ENCODE results near the gene MRPS34.

MRPS34 gene

DNA sequence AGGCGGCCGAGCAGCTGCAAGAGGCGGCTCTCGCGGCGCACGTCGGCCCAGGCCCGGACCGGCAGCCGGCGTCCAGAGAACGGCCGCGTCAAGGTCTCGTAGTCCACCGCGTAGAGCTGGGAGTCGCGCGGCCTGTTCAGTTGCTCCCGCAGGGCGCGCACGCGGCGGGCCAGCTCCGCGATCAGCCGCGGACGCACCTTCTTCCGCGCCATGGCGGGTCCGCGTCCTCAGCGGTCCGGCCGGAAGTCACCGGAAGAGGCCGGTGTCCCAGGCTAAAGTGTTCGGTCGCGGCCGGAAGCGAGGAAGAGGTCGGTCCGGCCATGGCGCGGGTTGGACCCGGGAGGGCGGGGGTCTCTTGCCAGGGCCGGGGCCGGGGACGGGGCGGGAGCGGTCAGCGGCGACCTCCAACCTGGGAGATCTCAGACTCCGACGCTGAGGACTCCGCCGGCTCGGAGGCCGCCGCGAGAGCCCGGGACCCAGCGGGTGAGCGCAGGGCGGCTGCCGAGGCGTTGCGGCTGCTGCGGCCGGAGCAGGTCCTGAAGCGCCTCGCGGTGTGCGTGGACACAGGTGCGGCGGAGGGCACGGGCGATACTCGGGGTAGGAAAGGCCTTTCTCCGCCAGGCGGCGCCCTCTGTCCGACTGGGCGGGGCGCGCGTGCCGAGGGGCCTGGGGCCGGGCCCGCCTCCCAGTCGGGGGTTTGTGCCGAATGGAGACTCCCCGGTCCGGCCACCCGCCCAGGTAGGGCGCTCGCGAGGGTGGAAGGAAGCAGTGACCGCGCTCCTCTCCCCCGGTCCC lies at the start of gene MRPS34:
MRPS34 (minus strand) TSS at position 227 of the 795 bp plus-strand sequence; CDS start at position 212, 15 bp downstream.
- H3K27me3 ChIP-seq (ENCODE audit: low read depth, low read length) = no peaks in the 10 kb centered on the region
- H3K36me3 ChIP-seq (ENCODE audit: control insufficient read depth in 1 of 2, insufficient read depth in 2 of 2, low read length in 2 of 2) = peaks cover 0 to 46% of the 10 kb centered on the region in 2 donors
- H3K9me3 ChIP-seq (ENCODE audit: control insufficient read depth in 1 of 2, low read length in 2 of 2) = no peaks in the 10 kb centered on the region
- peak within 1 kb of the TSS; percentile 23 for H3K27ac ChIP-seq (ENCODE audit: low read length)
- H3K4me1 ChIP-seq (ENCODE audit: control insufficient read depth in 1 of 2, insufficient read depth in 2 of 2, low read length in 2 of 2) = peaks cover 2 to 46% of the 10 kb centered on the region in 2 donors
- H3K4me3 ChIP-seq (ENCODE audit: low read depth in 1 of 2, low read length in 2 of 2) = peak within 1 kb of the TSS; percentile 74 to 99

DNA sequence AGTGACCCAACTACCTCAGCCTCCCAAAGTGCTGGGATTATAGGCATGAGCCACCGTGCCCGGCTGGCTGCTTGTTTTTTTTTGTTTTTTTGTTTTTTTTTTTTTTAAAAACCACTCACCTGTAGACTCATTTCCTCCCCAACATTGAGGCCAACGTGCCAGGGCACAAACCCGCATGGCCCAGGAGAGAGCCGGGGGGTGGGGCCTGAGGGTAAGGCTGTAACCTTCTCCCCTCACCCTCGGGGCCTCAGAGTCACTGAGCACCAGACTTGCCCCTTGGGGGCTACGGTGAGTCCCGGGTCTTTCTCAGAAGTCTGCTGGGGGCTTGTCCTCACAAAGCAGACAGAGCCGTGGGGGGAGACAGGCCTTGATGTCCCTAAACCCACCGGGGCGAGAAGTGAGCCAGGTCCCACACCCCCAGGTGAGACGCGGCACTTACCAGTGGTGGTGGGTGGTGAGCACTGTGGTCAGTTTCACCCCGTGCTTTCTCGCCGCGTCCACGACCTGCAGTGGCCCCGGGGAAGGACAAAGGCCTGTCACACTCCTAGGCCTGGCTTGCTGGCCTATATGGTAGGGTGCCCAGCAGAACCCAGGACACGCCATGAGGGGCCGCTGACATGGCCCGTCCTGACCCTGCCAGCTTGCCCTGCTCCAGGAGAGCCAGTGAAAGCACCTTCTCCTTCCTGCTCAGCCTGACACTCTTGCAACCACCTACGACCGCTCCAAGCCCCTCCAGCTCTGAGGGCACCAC lies 49.1 kb upstream of the MRPS34 start:
- Histone ChIP-seq H3K4me1 (ENCODE audit: control insufficient read depth in 1 of 2, insufficient read depth in 2 of 2, low read length in 2 of 2) (peaks cover 3 to 23% of the 10 kb centered on the region in 2 donors), H3K36me3 (ENCODE audit: control insufficient read depth in 1 of 2, insufficient read depth in 2 of 2, low read length in 2 of 2) (peaks cover 4 to 55% of the 10 kb centered on the region in 2 donors), H3K27me3 (ENCODE audit: low read depth, low read length) (no peaks in the 10 kb centered on the region), H3K27ac (ENCODE audit: low read length) (no peak overlapping the region), H3K9me3 (ENCODE audit: control insufficient read depth in 1 of 2, low read length in 2 of 2) (no peaks in the 10 kb centered on the region), H3K4me3 (ENCODE audit: low read depth in 1 of 2, low read length in 2 of 2) (no peak overlapping the region)

DNA sequence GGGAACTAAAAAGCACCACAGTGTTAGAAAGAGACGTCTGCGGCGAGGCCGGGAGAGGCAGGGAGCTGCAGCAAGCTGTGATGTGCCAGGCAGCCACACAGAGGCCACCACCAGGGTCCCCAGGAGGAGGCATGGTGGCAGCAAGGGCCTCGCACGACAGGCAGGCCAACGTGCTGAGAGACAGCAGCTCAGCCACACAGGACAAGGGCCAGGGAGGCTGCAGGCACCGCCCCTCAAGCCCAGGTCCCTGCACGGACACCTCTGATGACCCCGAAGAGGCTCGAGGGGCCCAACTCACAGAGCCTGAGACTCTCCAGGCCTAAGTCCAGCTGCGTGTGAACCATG lies 48.0 kb upstream of the MRPS34 start:
- Histone ChIP-seq H3K36me3 (ENCODE audit: control insufficient read depth in 1 of 2, insufficient read depth in 2 of 2, low read length in 2 of 2) (peaks cover 11 to 65% of the 10 kb centered on the region in 2 donors), H3K4me1 (ENCODE audit: control insufficient read depth in 1 of 2, insufficient read depth in 2 of 2, low read length in 2 of 2) (peaks cover 3 to 23% of the 10 kb centered on the region in 2 donors)

DNA sequence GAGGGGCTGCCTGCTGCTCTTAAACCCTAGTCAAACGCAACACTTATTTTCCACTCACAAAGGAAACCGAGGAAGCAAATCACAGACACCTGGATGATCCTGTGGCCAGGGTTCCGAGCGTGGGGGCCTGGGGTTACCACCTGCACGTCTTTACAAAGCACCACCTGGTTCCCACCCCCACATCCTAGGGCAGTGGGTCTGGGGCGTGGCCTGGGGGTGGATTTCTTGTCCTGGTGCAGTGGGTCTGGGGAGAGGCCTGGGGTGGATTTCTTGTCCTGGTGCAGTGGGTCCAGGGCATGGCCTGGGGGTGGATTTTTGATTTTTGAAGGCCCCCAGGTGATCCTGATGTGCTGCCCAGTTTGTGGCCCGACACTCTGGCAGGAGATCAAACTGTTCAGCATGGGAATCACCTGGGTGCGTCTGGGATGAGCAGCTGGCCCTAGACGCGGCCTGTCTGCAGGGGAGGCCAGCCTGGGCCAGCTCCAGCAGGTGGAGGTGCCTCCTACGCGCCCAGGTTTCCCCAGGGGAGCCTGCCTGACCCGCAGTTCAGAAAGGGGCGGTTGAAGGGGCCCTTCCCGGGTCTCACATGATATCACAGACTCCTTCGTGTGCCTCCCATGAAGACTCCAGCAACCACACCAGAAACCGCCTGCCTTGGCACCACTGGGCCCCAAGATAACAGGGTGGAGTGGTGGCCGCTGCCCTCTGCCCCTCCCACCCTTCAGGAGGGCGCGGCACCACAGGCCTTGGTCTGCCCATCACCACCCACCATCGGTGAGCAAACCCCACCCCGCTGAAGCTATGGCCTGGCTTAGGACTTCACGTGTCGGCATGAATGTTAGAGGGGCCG lies 47.4 kb upstream of the MRPS34 start:
- H3K9me3 ChIP-seq (ENCODE audit: control insufficient read depth in 1 of 2, low read length in 2 of 2) = no peaks in the 10 kb centered on the region
- peaks cover 12 to 68% of the 10 kb centered on the region in 2 donors for H3K36me3 ChIP-seq (ENCODE audit: control insufficient read depth in 1 of 2, insufficient read depth in 2 of 2, low read length in 2 of 2)
- H3K4me1 ChIP-seq (ENCODE audit: control insufficient read depth in 1 of 2, insufficient read depth in 2 of 2, low read length in 2 of 2) = peaks cover 2 to 17% of the 10 kb centered on the region in 2 donors
- no peaks in the 10 kb centered on the region for H3K27me3 ChIP-seq (ENCODE audit: low read depth, low read length)
- H3K4me3 ChIP-seq (ENCODE audit: low read depth in 1 of 2, low read length in 2 of 2) = no peak overlapping the region
- no peak overlapping the region for H3K27ac ChIP-seq (ENCODE audit: low read length)

More for the DNA sequence above, 48.0 kb upstream of the MRPS34 start:
- Histone ChIP-seq H3K27ac (ENCODE audit: low read length) (no peak overlapping the region), H3K9me3 (ENCODE audit: control insufficient read depth in 1 of 2, low read length in 2 of 2) (no peaks in the 10 kb centered on the region), H3K4me3 (ENCODE audit: low read depth in 1 of 2, low read length in 2 of 2) (no peak overlapping the region), H3K27me3 (ENCODE audit: low read depth, low read length) (no peaks in the 10 kb centered on the region)

DNA sequence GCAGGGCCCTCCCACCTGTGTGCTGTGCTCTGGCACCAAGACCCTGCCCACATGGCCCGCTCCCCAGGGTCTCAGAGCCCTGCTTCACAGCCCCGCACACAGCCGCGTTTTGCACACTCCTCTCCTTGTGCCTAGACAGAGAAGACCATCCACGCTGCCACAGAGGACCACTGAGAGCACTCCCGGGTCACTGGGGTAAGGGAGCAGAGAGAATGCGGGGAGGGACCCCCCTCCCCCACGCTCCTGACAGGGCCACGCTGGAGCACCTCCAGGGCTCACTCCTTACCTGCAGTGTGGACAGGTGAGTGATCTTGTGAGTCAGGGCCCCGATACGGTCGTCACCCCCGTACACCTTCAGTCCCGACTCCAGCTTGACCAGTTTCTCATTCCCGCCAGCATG lies 46.7 kb upstream of the MRPS34 start:
- H3K27me3 ChIP-seq (ENCODE audit: low read depth, low read length) = no peaks in the 10 kb centered on the region
- no peak overlapping the region for H3K4me3 ChIP-seq (ENCODE audit: low read depth in 1 of 2, low read length in 2 of 2)
- H3K9me3 ChIP-seq (ENCODE audit: control insufficient read depth in 1 of 2, low read length in 2 of 2) = no peaks in the 10 kb centered on the region
- peaks cover 17 to 74% of the 10 kb centered on the region in 2 donors for H3K36me3 ChIP-seq (ENCODE audit: control insufficient read depth in 1 of 2, insufficient read depth in 2 of 2, low read length in 2 of 2)
- H3K4me1 ChIP-seq (ENCODE audit: control insufficient read depth in 1 of 2, insufficient read depth in 2 of 2, low read length in 2 of 2) = peaks cover 0 to 10% of the 10 kb centered on the region in 2 donors
- no peak overlapping the region for H3K27ac ChIP-seq (ENCODE audit: low read length)

DNA sequence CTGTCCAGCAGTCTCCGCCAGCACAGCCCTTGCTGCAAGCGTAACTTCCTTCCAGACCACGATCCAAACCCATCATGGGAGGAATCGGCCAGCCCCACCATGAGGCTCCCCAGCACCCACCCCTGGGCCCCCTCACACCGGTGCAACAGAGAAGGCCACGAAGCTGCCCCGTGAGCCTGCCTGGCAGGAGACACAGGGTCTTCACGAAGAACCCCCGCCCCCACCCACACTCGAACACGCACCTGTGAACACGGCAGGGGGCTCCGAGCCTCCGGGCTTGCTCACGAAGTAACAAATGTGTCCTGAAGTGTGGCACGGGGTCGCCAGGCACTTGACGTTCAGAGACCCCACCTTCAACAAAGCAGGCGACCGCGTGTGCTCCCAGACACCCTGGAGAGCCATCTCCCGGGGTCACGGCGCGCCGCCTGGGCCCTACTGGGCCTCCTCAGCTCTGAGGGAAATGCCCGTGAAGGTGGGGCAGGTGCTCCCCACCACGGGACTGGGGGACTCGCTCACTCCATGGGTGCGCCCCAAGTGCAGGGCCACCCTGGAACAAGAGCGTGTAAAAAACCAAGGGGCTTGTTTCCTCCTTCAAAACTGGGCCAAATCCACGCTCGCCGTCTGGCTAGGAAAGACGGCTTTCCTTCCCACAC lies 46.1 kb upstream of the MRPS34 start:
- peaks cover 17 to 74% of the 10 kb centered on the region in 2 donors for H3K36me3 ChIP-seq (ENCODE audit: control insufficient read depth in 1 of 2, insufficient read depth in 2 of 2, low read length in 2 of 2)
- no peaks in the 10 kb centered on the region for H3K27me3 ChIP-seq (ENCODE audit: low read depth, low read length)
- no peak overlapping the region for H3K27ac ChIP-seq (ENCODE audit: low read length)
- peaks cover 0 to 4% of the 10 kb centered on the region in 2 donors for H3K4me1 ChIP-seq (ENCODE audit: control insufficient read depth in 1 of 2, insufficient read depth in 2 of 2, low read length in 2 of 2)
- no peaks in the 10 kb centered on the region for H3K9me3 ChIP-seq (ENCODE audit: control insufficient read depth in 1 of 2, low read length in 2 of 2)
- no peak overlapping the region for H3K4me3 ChIP-seq (ENCODE audit: low read depth in 1 of 2, low read length in 2 of 2)

DNA sequence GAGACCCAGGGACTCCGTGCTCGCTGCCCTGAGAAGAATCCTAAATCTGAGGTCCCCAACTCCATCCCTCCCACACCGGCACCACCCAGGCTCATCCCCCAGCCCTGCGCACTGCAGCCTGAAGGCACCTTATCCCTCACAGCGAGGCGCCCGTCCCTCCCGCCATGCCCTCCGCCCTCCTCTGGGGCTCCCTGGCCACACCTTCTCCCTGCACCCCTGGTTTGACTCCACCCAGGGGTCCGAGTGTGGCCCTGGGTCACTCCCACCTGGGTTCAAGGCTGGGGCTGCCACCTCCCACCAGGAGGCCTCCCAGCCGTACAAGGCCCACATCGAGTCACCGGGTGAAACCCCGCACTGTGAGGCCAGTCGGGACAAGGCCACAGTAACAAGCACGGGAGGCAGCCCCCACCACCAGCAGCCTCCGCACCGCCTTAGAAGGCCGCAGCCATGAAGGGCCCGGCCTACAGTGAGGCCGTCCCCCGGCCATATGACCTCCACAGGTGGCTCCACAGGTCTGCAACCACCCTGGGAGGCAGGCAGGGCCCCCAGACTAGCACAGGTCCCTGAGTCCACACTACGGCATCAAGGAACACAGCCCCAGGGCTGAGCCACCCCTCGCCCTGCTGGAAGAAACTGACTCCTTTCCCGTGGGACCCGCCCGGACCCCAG lies 45.4 kb upstream of the MRPS34 start:
- no peak overlapping the region for H3K27ac ChIP-seq (ENCODE audit: low read length)
- no peak overlapping the region for H3K4me3 ChIP-seq (ENCODE audit: low read depth in 1 of 2, low read length in 2 of 2)
- no peaks in the 10 kb centered on the region for H3K27me3 ChIP-seq (ENCODE audit: low read depth, low read length)
- H3K9me3 ChIP-seq (ENCODE audit: control insufficient read depth in 1 of 2, low read length in 2 of 2) = no peaks in the 10 kb centered on the region
- H3K4me1 ChIP-seq (ENCODE audit: control insufficient read depth in 1 of 2, insufficient read depth in 2 of 2, low read length in 2 of 2) = no peaks in the 10 kb centered on the region
- peaks cover 21 to 78% of the 10 kb centered on the region in 2 donors for H3K36me3 ChIP-seq (ENCODE audit: control insufficient read depth in 1 of 2, insufficient read depth in 2 of 2, low read length in 2 of 2)

DNA sequence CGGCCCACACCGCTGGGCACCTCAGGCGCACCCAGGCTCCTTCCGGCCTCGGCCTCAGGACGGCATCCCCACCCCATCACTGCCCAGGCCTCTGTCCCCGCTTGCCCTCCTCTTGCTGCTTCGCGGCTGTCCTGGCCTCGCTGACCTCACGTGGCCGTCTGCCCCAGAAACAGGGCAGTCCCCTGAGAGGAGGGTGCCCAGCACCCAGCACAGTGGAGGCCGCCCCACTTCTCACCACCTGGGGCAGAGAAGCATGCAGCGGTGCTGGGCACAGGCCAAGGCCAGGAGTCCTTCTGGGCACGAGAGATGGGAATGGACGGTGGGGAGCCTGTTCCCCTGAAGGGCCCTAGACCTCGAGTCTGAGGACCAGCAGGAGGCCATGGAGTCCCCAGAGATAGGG lies 44.8 kb upstream of the MRPS34 start:
- H3K27me3 ChIP-seq (ENCODE audit: low read depth, low read length) = no peaks in the 10 kb centered on the region
- peaks cover 21 to 76% of the 10 kb centered on the region in 2 donors for H3K36me3 ChIP-seq (ENCODE audit: control insufficient read depth in 1 of 2, insufficient read depth in 2 of 2, low read length in 2 of 2)
- H3K4me1 ChIP-seq (ENCODE audit: control insufficient read depth in 1 of 2, insufficient read depth in 2 of 2, low read length in 2 of 2) = no peaks in the 10 kb centered on the region
- H3K4me3 ChIP-seq (ENCODE audit: low read depth in 1 of 2, low read length in 2 of 2) = no peak overlapping the region
- no peak overlapping the region for H3K27ac ChIP-seq (ENCODE audit: low read length)
- no peaks in the 10 kb centered on the region for H3K9me3 ChIP-seq (ENCODE audit: control insufficient read depth in 1 of 2, low read length in 2 of 2)

DNA sequence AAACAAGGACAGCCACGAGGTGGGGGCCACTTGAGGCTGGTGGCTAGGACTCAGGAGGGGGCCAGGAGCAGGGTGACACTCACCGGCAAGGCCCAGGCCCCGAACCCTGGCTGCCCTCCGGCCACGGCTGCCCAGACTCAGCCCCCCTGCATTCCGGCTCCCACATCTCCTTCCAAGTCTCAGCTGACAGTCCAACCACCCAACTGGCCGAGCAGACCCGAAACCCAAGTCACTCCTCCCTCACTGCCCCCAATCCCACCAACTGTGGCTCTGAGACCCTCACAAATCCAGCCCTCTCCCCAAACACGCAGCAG lies 44.3 kb upstream of the MRPS34 start:
- peaks cover 17 to 72% of the 10 kb centered on the region in 2 donors for H3K36me3 ChIP-seq (ENCODE audit: control insufficient read depth in 1 of 2, insufficient read depth in 2 of 2, low read length in 2 of 2)
- no peaks in the 10 kb centered on the region for H3K9me3 ChIP-seq (ENCODE audit: control insufficient read depth in 1 of 2, low read length in 2 of 2)
- H3K4me1 ChIP-seq (ENCODE audit: control insufficient read depth in 1 of 2, insufficient read depth in 2 of 2, low read length in 2 of 2) = no peaks in the 10 kb centered on the region
- no peak overlapping the region for H3K27ac ChIP-seq (ENCODE audit: low read length)
- no peak overlapping the region for H3K4me3 ChIP-seq (ENCODE audit: low read depth in 1 of 2, low read length in 2 of 2)
- no peaks in the 10 kb centered on the region for H3K27me3 ChIP-seq (ENCODE audit: low read depth, low read length)

DNA sequence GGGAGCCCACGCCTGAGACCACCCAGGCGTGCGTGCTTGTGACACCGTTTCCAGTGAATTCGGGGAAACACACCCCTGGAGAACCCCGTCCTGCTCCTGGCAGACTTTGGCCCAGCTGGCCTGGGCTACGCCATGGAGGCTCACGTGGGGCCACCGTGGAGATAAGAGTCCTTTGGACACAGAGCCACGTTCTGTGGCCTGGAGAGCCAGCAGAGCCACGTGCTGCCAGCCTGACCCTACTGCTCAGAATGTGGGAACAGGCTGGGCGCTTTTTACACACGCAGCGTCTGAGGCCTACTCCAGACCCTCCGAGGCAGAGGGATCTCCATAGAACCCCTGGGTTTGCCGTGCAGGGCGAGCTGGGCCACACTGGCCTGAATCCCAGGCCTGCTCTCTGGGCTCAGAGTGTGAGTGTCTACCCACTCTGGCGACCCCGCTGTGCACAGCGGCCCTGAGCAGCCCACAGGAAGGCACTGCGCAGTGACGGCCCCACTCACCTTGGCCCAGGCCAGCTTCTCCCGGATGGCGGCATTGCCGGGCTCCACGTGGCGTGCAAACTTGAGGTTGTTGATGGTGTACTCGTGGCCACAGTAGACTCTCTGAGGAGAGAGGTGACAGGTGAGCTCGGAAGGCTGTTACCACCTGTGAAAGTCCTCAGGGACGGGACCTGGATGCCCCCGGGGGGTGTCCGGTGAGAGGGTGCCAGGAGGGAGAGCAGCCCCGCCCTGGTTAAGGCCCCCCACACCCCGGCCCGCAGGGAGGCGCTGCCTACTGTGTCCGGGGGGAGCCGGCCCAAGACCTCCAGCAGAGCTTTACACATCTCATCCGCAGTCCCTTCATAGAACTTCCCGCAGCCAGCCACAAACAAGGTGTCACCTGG lies 43.7 kb upstream of the MRPS34 start:
- no peaks in the 10 kb centered on the region for H3K27me3 ChIP-seq (ENCODE audit: low read depth, low read length)
- peaks cover 17 to 66% of the 10 kb centered on the region in 2 donors for H3K36me3 ChIP-seq (ENCODE audit: control insufficient read depth in 1 of 2, insufficient read depth in 2 of 2, low read length in 2 of 2)
- H3K27ac ChIP-seq (ENCODE audit: low read length) = no peak overlapping the region
- H3K4me1 ChIP-seq (ENCODE audit: control insufficient read depth in 1 of 2, insufficient read depth in 2 of 2, low read length in 2 of 2) = no peaks in the 10 kb centered on the region
- no peak overlapping the region for H3K4me3 ChIP-seq (ENCODE audit: low read depth in 1 of 2, low read length in 2 of 2)
- no peaks in the 10 kb centered on the region for H3K9me3 ChIP-seq (ENCODE audit: control insufficient read depth in 1 of 2, low read length in 2 of 2)

Data from muscle layer of duodenum (tissue), 2 donors.